ENCODE measurements around the gene FH.

Gene FH

DNA sequence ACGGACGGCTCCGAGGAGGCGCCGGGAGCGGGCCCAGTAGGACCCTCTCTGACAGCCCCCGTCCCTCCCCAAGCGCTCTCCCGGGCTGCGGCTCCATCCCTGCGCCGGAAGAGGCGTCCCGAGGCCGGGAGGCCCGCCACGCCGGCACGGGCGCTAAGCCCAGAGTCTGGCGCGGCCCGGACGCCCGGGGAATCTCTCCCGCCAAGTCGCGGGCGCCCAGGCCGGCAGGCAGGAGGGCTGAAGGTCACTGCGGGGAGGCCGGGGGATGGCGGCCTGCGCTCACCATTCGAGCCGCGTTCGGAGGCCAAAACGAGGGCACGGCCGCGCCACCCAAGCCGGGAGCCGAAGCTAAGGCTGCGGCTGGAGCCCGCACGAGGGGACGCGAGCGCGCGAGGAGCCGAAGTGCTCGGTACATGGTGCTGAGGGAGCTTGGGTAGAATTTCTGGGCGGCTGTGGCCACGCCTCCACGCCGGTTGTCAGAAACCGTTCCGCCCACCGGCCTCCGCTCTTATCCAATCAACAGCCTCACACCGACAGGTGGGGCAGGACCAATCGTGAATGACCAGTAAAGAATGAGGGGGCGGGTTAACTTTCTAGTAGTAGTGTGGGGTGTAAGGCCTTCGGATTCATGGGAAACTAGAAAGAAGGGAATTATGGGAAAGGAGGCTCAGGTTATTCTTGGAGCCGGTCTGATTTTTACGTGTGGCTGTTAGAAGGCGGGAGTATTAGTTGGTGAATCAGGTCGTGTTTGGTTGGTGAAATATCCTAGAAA is at the start of gene FH:
FH (minus strand) TSS at position 448 of the 772 bp plus-strand sequence; CDS start at position 415, 33 bp downstream.
- DNase-seq = peak; percentile 97

DNA sequence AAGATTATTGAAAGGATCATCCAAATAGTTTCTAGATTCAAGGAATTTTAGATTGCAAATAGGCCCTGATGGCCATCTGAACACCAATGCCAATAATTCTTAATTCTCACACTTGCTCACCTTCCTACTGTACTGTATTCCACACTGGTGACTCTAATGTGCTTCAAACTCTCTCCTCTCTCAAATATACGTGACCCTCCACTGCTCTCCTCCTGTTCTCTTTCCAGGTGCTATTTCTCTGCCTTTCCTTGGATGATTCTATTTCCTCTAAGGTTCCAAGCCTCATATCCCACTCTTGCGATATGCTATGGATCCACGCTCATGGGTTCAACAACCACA is 41.3 kb upstream of the FH start:
- no peak for DNase-seq

DNA sequence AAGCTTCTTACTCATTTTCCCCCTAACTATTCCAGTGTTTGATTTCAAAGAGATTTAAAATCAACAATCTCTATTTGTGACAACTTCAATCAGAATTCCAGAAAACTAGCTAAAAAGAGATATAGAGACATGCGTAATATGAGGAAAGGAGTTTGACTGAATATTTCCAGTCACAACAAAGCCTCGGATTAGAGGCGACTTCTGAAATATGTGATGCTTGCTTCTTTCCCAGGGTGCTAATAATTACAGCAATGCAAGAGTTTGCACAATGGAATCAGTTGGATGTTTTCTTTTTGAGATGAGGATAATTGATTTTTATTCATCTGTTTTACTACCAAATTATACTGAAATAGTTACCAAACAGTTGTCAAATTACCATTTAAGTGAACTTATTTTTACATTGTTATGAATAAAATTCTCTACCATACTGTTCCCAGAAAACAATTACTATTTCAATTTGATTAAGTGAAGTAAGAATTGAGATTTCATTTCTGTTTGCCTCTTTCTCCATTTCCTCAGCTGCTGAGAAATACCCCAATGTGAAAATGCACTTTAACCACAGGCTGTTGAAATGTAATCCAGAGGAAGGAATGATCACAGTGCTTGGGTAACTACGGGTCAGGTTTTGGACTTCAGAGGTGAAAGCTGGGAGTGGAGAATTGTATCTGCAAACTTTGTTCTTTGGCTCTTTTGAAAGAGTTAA is 40.7 kb upstream of the FH start:
- DNase-seq = no peak

DNA sequence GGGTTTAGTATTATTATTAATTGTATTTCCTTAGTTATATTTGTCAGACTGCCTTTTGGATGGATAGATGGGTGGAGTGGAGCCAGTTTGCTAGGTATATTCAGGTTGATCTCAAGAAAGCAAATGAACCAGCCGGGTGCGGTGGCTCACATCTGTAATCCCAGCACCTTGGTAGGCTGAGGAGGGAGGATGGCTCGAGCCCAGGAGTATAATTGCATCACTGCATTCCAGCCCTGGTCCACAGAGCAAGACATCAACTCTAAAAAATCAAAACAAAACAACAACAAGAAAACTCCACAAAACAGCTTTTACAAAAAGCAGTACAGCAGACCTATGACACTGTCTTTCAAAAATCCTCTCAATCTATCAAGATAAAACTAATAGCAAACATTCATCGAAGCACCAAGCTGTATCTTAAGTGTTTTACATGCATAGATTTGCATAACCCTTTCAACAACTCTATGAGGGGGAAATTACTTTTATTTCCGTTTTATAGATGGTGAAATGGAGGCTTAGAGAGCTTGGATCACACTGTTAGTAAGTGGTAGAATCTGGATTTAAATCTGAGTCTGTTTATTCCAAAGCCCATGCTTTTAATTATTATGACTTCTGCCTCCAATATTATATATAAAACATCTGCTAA is 38.1 kb upstream of the FH start:
- DNase-seq = no peak

DNA sequence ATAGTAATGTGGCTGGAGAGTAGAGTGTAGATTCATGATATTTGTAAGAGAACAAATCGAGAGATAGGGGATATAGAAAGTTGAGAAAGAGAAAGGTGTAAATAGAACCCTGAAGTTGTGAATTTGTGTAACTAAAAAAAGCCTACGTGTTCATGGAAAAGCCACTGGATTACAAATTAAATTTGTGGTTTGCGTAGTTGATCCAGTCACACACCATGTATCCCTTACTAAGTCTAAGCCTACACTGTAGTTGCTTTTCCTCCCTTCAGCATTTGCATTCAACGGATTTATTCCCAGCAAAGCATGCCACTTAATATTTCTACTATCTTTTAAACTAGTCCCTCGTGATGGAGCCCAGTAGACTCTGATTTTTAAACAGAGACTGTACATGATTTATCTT is 37.5 kb upstream of the FH start:
- no peak for DNase-seq

DNA sequence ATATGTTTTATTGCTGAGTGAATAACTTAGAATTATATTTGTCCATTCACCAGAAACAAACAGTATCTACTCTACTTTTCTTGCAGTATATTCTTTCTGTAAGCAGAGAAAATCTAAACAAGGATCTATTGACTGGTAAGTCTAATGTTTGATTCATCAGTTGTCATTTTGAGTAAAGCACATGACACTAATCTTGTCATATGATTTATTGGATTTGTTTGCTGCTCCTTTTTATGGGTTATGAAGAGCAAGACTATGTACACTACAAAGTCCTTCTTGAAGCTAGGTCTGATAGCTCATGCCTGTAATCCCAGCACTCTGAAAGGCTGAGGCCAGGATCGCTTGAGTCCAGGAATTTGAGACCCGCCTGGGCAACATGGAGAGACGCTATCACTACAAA is 36.0 kb upstream of the FH start:
- no peak for DNase-seq

DNA sequence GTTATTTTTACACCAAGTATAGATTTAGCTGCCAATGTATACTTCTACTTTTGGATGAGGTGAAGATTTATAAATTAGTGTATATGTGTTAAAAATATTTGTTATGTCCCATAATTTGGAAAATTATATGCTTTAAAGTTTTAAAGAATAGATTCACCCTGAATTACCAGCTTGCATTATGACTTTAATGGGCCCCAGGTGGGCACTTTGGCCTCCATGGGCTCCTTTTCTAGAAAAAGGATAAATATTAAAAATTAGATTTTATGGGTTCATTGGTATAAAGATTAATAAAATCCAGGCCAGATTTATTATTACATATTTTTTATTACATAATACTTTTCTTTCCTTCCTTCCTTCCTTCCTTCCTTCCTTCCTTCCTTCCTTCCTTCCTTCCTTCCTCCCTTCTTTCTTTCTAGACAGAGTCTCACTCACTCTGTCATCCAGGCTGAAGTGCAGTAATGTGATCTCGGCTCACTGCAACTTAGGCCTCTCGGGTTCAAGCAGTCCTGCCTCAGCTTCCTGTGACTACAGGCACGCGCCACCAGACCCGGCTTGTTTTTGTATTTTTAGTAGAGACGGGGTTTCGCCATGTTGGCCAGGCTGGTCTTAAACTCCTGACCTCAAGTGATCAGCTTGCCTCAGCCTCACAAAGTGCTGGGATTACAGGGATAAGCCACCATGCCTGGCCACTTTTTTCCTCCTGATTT is 34.5 kb upstream of the FH start:
- DNase-seq = no peak

DNA sequence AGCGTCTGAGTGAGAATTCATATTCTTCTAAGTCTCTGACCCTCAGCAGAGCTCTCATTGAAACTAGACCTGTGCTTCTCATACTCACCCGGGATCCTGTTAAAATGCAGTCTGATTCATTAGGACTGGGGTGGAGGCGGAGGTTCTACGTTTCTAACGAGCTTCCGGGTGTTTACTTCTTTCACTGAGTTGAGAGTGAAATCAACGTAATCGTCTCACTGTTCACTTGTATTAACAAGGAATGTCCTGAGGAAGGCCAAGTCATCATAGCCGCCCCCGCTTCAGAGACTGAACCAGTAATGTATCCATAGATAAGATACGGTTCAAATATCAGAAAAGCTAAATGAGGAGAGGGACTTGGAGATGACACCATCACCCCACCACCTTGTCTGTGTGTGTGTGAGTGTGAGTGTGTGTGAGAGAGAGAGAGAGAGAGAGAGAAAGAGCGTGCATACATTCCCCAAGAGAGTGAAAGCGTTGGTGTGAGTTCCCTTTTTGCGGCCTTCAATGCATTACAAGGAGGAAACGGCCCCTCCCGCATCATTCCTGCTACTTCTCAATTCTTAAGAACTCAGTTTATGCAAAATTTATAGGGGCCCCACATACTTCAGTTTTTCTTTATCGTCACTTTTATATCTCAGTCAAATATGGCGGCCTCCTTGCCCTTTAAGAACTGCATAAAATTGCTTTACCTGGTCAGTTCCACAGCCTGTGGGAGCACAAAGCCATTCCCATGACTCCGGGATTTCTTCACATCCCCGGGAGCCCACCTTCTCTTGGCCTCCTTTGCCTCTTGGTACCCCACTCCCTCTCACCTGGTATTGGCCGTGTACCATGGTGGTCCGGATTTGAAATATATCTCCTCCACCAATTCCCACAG is 32.4 kb upstream of the FH start:
- peak; percentile 75 for DNase-seq

DNA sequence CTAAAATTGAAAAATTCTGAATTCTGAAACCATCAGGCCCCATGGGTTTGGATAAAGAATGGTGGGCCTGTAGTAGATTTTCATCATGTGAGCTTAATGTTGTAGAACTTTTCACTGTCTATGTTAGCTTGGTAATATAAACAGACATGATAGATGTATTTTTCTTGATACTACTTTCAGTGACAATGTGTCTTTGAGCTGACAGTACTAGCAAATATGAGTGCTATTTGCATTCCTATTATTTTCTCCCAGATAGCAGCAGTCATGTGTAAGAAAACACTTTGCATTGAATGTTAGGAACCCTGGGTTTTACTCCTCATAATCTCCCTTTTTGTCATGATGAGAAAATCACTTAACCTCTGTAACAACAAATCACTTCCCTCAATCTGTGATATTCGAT is 30.8 kb upstream of the FH start:
- DNase-seq = no peak

DNA sequence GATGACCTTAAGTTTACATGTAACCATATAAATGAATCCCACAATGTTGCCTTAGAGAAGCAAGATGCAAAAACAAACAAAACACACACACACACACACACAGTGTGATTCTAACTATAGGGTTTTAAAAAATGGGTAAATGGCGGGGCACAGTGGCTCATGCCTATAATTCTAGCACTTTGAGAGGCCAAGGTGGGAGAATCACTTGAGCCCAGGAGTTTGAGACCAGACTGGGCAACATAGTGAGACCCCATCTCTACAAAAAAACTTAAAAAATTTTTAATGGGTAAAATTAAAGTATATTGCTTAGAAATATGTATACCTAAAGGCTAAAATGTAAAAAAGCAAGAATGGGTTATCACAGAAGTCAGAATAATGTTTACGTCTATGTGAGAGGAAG is 28.5 kb upstream of the FH start:
- no peak for DNase-seq

DNA sequence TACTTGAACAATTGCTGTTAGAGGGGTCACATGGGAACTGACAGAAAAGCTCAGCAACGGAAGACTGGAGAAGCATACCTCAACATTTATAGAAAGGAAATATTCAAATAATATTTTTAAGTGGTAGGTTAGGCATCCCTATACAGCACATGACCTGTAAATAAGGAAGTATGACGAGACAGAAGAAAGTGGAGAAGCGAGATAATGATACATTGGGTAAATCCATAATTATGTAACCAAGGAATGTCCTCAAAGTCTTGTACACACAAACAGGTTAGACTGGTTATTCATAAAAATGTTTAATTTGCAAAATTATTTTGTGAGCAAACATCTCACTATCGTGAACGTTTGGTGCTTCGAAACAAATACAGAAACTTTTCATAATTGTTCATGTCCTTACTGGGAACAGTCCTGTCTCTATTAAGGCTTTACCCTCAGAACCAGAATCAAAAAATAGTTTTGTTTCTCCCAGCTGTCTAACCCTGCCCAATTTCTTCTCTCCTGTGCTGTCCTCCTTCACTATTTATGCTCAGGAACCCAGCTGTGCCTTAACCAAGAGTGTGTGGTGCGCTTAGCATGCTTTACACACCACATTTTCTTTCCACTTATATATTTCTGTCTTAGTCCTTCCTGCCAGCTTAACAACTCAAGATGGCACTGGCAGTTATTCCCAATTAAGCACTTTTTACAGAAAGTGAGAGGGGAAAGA is 22.8 kb upstream of the FH start:
- DNase-seq = no peak

DNA sequence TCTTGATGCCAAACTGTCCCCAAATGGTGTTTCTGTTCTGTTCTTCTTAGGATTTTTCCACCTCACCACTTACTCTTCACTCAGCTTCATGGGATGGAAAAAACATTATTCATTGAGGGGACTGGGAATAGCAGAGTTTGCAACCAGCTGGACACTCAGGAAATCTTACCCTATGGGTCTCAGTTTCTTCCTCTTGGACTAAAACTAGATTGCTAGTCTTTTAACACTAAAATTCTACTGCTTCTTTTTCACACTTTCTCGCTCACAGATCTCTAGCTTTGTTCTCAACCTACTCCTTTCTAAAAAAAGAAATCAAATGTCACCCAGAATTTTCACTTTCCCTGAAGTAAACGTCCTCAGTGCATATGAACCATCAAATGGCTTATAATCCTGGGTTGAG is 17.4 kb upstream of the FH start:
- DNase-seq = no peak

DNA sequence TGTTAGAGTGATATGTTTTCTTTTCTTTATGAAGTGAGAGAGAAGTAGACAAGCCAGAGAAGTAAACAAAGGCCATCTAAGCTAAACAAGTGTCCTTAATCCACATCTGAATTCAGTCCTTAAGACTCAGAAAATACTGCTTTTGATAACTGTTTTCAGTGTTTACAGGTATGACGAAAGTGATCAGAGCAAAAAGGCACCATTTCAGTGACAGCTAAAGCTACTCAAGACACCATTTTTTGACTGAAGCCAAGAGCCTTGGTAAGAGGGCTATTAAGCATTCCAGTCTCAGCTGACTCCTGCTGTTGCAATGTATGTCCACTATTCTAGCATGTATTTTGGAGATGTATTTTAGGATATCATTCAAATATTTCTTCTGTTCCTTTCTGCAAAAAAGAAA is 16.7 kb upstream of the FH start:
- no peak for DNase-seq

DNA sequence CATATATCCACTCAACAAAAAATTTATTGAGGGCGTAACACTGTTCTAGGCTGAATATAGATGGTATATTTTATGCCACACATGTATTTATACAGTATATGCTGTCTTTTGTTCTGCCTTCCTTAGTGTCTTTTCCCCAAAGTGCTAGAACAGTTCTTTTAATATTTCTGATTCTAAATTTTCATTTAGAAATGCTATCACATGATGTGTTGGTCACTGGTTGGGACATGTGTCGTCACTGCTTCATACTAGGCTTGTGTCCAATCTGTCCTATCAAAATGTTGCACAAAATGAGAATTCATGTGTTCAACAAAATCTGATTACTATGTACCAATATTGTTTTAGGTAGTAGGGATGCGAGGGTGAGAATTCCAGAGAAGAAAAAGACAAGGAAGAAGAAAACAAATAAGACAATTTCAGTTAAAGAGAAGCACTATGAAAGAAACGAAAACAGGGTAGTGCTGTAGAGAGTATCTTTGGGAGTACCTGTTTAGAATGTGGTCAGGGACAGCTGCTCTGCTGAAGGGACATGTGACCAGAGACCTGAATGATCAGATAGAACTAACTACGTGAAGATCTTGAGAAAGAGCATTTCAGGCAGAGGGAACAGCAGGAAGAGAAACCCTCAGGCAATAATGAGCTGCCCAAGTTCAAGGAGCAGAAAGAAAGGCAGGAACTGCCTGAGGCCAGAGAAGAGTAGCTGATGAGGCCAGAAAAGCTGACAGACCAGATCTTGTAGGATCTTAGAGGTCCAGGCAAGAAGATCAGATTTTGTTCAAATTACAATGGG is 14.0 kb upstream of the FH start:
- DNase-seq = no peak

DNA sequence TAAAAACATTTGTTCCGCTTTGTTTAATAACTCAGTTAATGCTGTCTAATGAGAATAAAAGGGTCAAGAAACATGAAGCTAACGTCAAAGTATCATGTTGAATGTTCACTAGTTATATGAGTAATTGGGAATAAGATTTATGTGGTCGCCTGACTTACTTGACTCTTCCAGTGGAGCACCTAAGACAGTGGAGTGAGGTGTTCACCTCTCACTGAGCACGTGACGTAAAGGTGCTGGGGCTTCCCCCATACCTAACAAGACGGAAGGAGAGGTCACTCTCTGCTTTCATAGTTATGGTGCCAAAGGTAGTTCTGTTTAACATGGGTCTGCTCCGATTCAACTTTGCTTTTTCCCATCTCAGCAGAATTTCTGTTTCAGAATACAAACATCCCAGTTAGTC is 13.3 kb upstream of the FH start:
- no peak for DNase-seq

DNA sequence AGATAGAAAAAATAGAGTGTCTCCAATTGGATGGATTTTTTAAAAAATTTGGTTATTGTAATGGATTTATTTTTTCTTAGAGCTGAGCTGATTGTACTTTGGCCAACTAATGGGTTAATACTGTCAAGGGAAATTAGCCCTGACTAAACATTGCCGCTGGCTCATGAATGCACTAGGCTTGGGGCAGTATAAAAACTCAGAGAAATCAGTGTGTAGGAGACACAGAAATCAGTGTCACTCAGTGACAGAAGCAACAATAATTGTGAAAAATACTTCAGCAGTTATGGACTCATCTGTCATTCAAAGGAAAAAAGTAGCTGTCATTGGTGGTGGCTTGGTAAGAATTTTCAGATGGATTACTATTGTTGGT is 12.6 kb upstream of the FH start, which contains the start of gene KMO:
KMO (plus strand) TSS at position 217 of the 370 bp plus-strand sequence; CDS start at position 284, 67 bp downstream.
- DNase-seq = no peak

DNA sequence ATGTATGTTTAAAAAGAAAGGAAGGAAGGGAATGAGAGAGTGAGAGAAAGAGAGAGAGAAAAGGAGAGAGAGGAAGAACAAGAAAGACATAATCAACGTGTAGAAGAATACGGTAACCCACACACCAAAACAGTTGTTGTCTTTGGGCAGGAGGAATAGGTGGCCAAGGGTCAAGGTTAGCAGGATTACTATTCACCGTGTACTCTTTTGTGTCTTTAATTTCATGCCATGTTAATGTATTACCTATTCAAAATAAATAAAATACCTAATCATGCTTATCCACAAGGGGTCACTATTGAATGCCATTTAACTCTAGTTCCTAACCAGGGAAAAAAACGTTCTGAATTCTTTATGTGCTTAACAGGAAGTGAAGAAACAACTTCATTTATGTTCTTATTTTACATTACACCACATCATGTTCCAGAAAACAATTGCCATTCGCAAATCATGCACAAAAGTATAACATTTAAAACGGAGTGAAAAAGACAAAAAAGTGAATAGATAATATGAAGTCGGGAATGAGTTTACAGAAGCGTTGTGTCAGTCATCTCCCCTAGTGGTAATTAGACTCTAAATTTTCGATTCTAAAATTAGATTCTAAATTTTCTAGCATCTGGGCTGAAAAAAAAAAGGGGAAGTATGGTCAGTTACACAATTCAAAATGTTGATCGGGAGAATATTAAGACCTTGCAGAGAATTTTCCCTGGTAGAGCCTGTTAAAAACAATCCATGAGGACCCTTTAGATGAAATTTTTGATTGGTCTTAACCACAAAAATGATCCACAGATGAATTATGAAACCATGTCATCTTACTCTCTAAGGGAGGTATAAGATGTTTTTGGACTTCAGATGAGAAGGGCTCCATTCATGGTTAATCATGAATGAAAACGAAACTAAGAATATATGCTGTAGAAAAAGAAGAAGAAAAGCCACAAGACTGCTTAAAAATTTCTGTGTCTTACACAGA is 11.9 kb upstream of the FH start:
- DNase-seq = no peak

DNA sequence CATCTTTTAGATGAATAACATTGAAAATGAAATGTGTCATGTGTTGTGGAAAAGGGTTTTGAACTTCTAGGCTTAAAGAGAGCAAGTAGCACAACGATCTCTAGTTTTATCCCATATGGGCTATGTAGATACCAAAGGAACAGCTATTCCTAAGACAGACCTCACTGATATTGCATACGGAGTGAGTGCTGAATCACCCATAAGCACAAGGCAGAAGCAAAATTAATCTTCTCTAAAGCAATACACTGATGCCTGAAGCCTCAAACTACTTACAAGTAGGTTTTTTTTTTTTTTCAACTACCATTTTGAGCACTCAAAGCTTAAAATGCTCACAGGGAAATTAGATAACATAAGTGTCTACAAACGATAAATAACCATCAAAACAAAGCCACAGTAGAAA is 7.6 kb upstream of the FH start:
- no peak for DNase-seq

DNA sequence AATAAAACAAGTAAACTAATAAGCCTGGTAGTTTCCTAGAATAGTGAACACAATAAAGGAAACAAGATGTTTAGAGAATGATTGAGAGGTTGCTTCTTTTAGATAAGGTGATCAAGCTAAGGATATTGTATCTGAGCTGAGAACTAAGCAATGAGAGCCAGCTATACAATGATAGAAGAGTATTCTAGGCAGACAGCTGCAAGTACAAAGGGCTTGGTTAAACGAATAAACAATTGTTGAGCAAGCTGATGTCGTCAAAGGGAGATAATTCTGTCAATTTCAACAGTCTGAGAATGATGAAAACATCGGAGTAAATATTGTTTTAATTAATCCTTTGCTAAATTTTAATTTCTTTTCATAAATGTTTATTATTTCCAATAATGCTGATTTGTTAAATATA is 5.5 kb upstream of the FH start:
- no peak for DNase-seq

DNA sequence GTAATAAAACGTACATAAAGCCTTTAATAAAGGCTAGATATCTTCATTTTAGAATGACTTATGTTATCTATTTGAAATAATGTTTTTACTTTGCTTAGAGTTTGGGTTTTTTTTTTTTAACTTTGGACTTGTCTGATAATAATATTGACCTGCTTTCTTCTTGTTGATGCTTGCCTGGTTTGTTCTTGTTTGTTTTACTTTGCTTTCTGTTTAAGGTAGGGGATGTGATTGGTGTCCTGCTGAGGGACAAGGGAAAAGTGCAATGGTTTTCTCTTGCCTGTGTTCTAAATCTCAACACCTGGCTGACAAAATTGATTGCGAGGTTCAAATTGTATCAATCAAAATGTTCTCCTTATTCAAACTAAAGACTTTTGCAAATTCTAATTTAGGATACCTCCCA is 2.2 kb upstream of the FH start:
- DNase-seq = no peak

All from activated effector memory CD4-positive, alpha-beta T cell treated with anti-CD3 and anti-CD28 coated beads, Interleukin-2, amount 50 U/mL, for 16 hours (primary cell).